Bone marrow (tissue), 2 donors: ENCODE measurements around the gene TMIE.
"Not testable (repeated sequence)": the region's sequence is repeated elsewhere in the genome, so short reads cannot be mapped to it uniquely, and the experiment has no call there.

Source experiments
- DNase-seq, 2 donors: peaks; one replicate each; lab custom pipeline; 2025; lab: John Stamatoyannopoulos, UW

TMIE gene

GRCh38 chr3:46685446-46685845 lies 15.7 kb upstream of the TMIE start:
- no peak for DNase-seq

- DNase-seq: no peak
Observed at GRCh38 chr3:46690798-46691197, 10.4 kb upstream of the TMIE start.

- DNase-seq: no peak
Observed at GRCh38 chr3:46692566-46692990, 8.6 kb upstream of the TMIE start.

GRCh38 chr3:46693038-46693891 lies 7.9 kb upstream of the TMIE start, which contains the start of gene ALS2CL:
Gene ALS2CL, minus strand, starts transcription at chr3:46693679. Its CDS starts 4,239 bp downstream, at chr3:46689440.
- DNase-seq: peak in 1 of 2 donors; percentile 70

DNA sequence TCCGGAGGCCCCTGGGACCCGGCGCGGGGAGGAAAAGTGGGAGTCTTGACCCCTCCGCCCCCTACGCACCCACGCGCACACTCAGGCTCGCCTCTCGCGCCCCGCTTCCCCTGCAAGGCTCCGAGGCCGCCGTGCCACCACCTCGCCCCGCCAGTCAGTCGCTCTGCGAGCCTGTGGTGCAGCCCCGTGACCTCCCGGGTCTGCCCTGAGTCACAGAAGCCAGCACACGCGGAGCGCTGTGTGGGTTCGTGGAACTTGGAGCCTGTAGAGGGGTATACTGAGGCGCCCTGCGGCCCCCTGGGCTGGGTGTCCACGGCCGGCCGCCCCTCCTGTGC lies 7.3 kb upstream of the TMIE start:
- DNase-seq: peak in 1 of 2 donors; percentile 49

- no peak for DNase-seq
Observed at GRCh38 chr3:46694520-46694919, 6.7 kb upstream of the TMIE start.

- DNase-seq: peak; percentile 52 to 65
Observed at GRCh38 chr3:46695177-46695961, 5.8 kb upstream of the TMIE start.

DNA sequence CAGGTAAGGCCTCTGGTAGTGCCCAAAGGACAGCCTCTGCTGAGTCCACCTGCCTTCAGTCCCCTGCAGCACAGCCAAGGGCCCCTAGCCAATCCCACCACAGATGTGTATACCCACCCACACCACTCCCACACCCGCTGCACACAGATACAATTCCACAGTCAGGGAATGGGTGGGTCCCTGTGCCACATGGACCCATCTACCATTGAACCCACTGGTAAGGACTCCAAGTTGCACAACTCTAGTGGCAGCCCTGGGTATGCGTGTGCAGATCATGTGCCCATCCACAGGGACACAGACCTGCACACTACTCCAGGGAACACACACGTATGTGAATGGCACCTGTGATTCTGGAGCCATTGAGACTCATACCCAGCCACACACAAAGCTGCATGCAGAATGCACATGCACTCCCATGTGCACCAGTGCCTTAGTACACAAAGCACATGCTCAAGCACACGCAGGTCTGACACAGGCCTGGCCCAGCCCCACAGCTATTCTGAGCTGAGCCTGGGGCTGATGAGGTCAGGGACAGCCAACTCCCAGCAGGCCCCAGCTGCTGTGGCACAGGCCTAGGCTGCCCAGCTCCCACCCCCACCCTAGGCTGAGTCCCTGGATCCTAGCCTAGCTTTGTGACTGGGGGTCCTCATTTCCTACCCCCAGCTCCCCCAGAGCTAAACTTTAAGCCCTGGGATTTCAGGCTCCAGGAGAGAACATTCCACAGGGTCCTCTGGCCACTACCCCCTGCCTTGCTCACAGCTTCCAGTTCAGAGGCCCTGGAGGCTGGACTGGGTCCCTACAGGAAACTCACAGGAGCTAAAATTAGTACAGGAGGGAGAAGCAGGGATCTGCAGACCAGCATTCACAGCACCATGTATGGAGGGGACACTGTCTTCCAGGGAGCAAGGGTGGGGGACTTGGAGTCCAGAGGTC lies 5.0 kb upstream of the TMIE start:
- DNase-seq: no peak

- DNase-seq: peak in 1 of 2 donors; percentile 12
Observed at GRCh38 chr3:46699676-46700523, 1.3 kb upstream of the TMIE start.

GRCh38 chr3:46700772-46701171 lies 420 bp upstream of the TMIE start:
- no peak for DNase-seq

DNA sequence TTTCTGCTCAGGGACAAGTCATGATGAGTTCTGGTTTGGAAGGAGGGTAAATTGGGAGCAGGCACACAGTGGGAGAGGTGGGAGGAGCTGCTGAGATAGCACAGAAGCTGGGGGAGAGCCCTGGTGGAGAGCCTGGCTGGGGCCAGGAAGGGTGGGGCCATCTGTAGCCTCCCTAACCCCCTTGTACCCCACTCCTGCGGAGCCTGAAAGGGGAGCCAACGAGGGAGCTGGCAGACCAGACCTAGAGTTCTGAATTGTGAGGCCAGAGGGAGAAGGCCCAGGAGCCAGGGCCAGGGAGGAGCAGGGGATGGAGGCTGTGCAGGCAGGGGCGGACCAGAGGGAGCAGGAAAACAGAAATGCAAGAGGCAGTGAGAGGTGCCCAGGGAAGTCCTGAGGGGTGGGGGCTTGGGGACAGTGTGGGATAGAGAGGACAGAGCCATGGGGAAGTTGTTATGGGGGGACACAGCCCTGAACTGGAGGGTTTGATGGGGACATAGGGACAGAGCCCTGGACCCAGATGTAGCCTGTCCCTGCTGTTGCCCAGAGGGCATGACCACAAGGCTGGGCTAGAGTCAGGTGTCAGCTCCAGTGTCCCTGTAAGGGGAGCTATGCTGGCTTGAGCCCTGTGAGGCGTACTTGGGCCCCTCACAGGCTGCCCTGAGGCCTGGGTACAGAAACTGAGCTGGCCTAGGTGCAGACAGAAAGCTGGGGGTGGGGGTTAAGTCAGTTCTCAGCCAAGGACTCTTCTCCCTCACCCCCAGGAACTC lies 1.2 kb downstream of the TMIE start:
- DNase-seq: no peak

DNA sequence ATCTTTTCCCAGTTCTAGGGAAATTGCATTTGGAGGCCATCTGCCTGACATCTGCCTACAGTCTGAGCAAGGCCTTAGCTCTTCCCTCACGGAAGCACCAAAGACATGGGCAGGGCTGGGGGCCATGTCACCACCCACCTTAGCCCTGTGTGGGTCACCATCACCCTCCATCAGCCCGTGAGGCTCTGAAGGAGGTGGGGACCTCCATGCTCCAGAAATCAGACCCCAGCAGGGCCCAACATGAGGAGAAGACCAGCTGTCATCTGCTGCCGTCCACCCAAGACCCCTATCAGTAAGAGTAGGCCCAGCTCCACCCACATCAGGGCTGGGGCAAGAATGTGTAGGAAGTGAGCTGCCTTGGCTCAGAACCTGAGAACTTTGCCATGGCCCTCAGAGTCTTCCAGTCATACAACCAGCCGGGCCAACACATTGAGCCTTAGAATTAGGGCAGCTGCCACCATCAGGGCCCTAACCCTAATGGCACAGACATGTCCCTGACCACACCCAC lies 1.9 kb downstream of the TMIE start:
- no peak for DNase-seq

DNA sequence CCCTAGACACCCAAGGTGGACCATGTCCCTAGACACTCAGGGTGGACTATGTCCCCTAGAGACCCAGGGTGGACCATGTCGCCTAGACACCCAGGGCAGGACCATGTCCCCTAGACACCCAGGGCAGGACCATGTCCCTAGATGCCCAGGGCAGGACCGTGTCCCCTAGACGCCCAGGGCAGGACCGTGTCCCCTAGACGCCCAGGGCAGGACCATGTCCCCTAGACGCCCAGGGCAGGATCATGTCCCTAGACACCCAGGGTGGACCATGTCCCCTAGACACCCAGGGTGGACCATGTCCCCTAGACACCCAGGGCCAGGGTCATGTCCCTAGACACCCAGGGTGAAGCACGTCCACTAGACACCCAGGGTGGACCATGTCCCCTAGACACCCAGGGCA lies 3.2 kb downstream of the TMIE start:
- DNase-seq: not testable (repeated sequence)

DNA sequence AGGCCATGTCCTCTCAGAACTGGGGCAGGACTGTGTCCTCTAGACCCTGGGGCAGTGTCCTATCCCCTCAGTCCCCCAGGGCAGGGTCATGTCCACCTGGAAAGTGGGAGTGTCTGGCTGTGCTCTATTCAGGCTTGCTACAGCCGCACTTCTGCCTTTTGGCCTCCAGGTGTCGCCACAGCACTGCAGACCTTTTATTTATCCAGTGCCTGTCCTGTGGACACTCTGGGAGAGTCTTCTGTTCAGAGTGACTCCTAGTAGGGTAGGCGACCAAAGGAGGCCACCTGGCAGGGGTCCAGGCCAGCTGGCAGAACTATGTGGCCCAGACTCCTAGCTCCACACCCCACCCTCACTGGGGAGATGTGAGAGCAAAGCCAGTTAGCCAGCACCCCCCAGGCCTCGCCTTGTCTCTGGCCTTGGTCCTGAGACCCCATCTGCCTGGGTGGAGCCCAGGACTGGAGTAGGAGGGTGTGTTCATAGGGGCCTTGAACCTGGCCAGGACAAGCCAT lies 3.9 kb downstream of the TMIE start:
- DNase-seq: peak in 1 of 2 donors; percentile 32

DNA sequence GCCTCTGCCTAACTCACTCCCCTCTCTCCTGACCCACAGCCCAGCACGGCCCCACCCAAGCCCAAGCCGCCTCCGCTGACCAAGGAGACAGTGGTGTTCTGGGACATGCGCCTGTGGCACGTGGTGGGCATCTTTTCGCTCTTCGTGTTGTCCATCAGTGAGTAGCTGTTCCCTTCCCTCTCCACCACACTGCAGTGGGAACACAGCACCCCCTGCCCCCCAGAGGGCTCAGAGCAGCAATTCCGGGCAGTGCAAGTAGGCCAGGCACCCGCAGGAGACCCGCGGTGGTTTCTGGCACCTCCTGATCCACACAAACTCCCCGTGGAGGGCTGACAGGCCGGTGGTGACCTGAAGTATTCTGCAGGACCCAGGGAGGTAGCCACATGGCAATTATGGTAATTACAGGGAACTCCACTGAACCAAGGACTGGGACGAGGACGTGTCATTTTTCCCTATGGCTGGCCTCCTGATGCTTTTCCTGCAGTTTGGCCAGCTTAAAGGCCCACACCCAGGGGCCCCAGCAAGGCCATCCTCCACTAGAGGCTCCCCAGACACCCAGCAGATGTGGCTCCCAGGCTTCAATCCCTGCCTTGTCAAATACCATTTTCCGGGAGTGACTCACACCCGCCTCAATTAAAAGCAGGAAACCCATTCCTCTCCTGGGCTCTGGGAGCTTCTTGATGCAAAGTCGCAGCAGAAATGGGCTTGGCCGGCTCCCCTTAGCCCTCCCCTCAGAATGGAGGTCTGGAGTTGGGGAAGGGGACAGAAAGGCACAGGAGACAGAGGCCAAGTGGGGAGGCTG lies 4.8 kb downstream of the TMIE start:
- DNase-seq: no peak

DNA sequence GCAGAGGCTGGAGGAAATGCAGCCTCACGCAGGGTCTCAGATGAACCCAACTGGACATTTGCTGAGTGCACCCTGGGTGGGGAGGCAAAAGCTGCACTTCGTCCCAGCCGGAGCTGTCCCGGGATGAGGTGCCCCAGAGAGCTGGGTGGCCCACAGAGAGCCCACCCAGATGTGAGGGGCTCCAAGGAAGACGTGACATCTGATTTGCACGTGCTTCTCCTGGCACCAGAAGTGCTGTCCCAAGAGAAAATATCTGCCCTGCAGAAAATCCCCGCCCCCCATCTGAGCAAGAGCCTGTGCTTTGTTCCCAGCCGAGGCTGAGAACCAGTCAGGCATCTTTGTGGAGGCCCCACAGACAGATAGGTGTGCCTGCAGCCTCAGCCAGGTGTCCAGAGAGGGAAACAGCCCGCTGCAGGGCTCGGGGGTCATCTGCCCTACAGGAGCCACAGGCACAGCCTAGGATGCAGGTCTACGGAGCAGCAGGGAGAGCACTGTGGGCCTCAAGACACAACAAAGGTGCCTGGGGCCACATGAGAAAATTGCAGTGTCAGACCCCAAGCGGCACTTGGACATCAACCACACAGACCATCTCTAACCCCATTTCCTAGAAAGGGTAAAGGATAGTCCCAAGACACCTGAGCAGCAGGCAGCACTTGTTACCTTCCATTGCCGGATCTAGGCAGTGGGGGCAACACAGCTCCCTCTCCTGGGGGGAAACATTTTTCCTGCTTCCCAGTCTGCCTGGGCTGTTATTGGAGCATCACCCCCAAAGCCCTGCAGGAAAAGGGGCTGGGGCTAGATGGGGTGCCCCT lies 5.8 kb downstream of the TMIE start:
- no peak for DNase-seq

DNA sequence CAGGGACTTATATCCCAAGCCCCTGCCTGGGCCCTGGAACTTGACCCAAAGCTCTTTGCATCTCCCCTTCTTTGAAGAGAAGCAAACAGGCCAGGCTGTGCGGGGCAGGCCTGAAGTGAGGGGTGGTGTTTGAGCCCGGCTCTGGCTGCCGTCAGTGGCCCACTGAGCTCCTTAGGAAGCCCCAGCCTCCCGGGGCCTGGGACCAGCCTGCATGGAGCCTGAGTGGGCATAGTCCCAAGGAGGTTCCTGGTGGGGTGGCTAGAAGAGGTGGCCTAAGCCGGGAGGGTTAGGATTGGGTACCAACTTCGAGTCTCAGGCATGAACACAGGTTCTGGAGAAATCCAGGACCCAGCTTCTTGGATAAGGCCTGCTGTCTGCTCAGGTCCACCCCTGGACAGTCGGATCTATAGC lies 6.4 kb downstream of the TMIE start:
- no peak for DNase-seq
